GM12873 (cell line): ENCODE data around the gene FAM81B.

Experiments used
- TF ChIP-seq, protein P1 (sequence below): IDR thresholded peaks from 2 replicates; pipeline ENCODE4 v1.5.1; 2012; ENCODE audit warnings: low read depth, mild to moderate bottlenecking, moderate library complexity, low read length, control low read depth; ENCODE audit not compliant: insufficient read depth; ENCODE audit errors: missing control alignments

FAM81B gene

DNA sequence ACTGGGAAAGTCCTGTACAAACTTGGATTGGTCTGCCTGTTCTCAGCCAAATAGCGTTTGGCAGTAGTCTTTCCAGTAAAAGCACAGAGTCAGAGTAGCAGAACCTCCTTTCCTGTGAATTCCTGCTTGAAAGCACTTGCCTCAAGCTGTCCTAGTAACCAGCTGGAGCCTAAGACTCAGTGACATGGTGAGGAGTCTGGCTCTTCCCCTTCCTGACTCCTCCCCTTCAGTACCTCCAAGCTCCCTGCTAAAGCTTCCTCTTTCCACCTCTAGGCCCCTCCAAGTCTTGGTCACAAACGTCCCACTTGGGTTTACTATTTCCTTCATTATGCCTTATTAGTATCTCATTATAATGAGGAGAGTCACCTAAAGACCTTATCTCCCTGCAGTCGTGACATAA is 21.4 kb upstream of the FAM81B start:
- TF ChIP-seq, protein P1, sequence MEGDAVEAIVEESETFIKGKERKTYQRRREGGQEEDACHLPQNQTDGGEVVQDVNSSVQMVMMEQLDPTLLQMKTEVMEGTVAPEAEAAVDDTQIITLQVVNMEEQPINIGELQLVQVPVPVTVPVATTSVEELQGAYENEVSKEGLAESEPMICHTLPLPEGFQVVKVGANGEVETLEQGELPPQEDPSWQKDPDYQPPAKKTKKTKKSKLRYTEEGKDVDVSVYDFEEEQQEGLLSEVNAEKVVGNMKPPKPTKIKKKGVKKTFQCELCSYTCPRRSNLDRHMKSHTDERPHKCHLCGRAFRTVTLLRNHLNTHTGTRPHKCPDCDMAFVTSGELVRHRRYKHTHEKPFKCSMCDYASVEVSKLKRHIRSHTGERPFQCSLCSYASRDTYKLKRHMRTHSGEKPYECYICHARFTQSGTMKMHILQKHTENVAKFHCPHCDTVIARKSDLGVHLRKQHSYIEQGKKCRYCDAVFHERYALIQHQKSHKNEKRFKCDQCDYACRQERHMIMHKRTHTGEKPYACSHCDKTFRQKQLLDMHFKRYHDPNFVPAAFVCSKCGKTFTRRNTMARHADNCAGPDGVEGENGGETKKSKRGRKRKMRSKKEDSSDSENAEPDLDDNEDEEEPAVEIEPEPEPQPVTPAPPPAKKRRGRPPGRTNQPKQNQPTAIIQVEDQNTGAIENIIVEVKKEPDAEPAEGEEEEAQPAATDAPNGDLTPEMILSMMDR = no peak

DNA sequence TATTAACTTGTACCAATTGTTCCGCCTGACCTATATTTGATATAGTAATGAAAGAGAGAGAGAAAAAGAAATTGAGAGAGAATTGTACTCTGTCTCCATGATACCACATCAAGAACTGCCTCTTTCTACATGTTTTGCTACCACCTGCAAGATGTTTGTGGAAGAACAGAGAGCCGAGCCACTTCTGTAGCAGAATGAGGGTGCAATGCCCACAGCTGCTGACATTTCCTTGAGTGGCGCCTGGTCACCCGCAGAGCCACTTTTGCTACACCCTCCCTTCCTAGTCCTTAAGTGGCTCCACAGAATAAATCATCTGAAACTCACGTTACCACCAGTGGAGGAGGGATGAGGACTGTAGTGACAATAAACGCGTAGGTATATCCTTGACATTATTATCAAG is 17.1 kb upstream of the FAM81B start:
- TF ChIP-seq, protein P1 = no peak

DNA sequence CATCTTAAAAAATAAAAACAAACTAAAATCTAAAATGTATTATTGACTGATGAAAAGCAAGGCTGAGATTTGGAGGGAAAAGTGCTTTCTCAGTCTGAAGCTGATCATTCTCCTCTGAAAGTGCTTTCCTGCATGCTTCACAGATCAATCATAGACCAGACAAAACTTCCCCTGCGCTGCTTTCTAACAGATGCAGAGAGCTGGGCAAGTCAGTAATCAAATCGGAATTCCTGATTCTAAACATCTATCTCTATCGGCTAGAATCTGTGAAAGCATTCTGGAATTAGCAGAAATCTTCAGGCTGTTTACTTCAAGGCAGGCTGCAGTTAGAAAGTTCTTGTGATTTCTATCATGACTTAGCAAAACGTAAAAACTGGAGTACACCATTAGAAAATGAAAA is 15.6 kb upstream of the FAM81B start:
- TF ChIP-seq, protein P1 = no peak

DNA sequence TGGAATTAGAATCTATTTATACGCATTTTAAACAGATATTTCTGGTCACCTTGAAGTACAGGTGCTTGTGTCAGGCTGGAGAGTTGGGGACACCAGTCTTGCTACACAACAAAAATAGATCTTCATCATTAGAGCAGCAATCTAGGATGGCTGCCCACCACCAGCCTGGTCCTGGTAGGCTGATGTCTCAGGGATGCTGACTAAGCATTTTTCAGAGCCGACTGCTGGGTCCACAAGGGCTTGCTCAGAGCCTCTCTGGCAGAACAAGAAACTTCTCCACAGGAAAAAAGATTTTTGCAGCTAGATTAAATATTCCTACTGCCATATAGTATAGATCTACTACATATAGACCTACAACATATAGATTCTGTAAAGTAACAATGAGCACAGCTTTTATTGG is 12.0 kb upstream of the FAM81B start:
- TF ChIP-seq, protein P1 = no peak

DNA sequence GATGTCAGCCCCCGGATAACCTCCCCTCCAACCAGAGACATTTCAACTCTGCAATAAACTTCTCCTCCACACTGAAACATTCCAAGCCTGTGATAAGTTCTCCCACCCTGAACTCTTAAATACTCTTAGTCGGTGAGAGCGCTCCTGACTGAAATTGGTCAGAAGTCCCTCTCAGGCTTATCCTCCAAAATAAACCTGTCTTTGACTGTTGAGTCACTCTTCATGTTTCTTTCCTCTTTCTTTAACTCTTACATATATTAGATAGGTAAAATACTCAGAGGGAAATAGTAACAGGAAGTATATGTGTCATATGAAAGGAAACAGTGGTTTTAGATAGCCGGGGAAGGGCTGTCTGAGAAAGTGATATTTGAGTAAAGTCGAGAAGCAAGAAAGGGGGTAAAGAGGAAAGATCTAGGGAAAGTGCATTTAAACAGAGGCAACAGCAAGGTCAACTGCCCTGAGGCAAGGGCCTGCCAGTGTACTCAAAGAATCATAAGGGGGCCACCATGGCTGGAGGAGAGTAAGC is 11.0 kb upstream of the FAM81B start:
- TF ChIP-seq, protein P1 = no peak

DNA sequence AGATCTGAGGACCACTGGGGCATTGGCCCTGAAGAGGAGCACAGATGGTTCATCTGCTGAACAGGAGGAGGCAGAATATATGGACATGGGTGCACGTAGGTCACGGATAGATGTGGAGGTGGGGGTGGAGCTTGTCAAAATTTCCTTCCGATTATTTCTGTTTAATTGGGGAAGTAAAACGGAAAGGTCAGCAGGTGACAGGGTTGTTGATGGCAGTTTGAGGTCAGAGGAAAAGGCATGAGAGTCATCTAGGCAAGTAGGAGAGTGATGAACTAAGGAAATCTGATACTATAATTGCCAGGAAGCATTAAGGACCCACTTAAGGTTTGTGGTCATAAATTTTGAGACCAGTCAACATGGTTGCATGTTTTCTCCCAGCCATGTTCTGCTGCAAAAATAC is 8.4 kb upstream of the FAM81B start:
- TF ChIP-seq, protein P1 = no peak

DNA sequence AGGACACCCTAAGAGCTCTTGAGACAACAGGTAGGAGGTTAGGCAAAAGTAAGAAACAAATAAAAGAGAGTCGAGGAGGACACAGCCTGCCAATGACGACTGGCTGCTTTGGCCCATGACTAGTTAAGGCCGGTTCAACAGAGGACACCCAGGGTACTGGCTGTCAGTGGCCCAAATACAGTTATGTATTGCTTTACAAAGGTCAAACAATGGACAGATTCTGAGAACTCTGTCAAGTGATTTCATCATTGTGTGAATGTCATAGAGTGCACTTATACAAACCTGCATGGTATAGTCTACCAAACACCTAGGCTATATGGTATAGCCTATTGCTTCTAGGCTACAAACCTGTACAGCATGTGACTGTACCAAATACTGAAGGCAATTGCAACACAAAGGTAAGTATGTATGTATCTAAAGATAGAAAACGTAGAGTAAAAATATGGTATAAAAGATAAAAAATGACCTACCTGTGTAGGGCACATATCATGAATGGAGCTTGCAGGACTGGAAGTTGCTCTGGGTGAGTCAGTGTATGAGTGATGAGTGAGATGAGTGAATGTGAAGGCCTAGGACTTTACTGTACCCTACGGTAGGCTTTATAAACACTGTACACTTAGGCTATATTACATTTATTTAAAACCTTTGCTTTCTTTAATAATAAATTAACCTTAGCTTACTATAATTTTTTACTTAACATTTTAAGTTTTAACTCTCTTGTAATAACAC is 6.5 kb upstream of the FAM81B start:
- TF ChIP-seq, protein P1 = no peak

DNA sequence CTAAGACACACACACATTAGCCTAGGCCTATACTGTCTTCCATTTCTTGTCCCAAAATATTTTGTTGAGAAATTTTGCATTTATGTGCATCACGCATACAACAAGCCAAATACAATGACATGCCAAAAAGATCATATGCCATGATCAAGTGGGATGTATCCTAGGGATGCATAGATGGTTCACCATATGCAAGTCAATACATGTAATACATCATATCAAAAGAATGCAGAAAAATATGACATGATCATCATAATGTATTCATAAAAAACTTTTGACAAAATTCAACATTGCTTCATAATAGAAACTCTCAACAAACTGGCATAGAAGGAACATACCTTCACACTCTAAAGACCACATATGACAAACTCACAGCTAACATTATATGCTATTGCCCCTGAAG is 5.8 kb upstream of the FAM81B start:
- TF ChIP-seq, protein P1 = no peak
